ENCODE results near the gene WRAP53.

The WRAP53 gene

GRCh38 chr17:7747635-7748071 lies 59.4 kb downstream of the WRAP53 start:
- DNase-seq: no peak

GRCh38 chr17:7748076-7748775 lies 59.9 kb downstream of the WRAP53 start:
- DNase-seq: no peak

GRCh38 chr17:7750321-7750821 lies 62.1 kb downstream of the WRAP53 start:
- DNase-seq: no peak

Data from DMS153 (cell line).